HepG2 (cell line): ENCODE data around the gene PRCD.

Experiments
- ERF ChIP-seq: IDR thresholded peaks from 2 replicates; pipeline ENCODE4 v1.6.1; 2018; ENCODE audit warnings: missing biosample characterization, missing genetic modification reagents
- GATAD1 ChIP-seq: IDR thresholded peaks from 2 replicates; pipeline ENCODE4 v1.6.1; 2016; ENCODE audit warnings: missing genetic modification reagents, missing compliant biosample characterization
- PRPF4 ChIP-seq: fragments of 200-400 bp; formaldehyde crosslinking; IDR thresholded peaks from 2 replicates; pipeline ENCODE4 v1.6.1; 2016; ENCODE audit warnings: low read length, low read depth; ENCODE audit not compliant: poor library complexity, severe bottlenecking
- YY1 ChIP-seq: IDR thresholded peaks from 2 replicates; pipeline ENCODE4 v1.6.1; 2011; ENCODE audit warnings: low read length, low read depth, moderate library complexity, mild to moderate bottlenecking; ENCODE audit not compliant: insufficient read depth, insufficient replicate concordance
- ZFP37 ChIP-seq: sonication (generic); formaldehyde crosslinking; IDR thresholded peaks from 2 replicates; pipeline ENCODE4 v1.4.0; 2020; ENCODE audit warnings: missing genetic modification reagents, borderline replicate concordance
- ZNF292 ChIP-seq: sonication (generic); formaldehyde crosslinking; IDR thresholded peaks from 2 replicates; pipeline ENCODE4 v1.8.1; 2022; ENCODE audit warnings: mild to moderate bottlenecking, low read depth, missing genetic modification reagents, borderline replicate concordance
- TF ChIP-seq, protein P1 (sequence below): sonication (generic); formaldehyde crosslinking; IDR thresholded peaks from 2 replicates; pipeline ENCODE4 v1.5.0; 2020; ENCODE audit warnings: mild to moderate bottlenecking, missing genetic modification reagents, moderate library complexity
- TF ChIP-seq, protein P2 (sequence below): sonication (generic); formaldehyde crosslinking; IDR thresholded peaks from 2 replicates; pipeline ENCODE4 v1.4.0; 2020; ENCODE audit warnings: missing genetic modification reagents

DNA sequence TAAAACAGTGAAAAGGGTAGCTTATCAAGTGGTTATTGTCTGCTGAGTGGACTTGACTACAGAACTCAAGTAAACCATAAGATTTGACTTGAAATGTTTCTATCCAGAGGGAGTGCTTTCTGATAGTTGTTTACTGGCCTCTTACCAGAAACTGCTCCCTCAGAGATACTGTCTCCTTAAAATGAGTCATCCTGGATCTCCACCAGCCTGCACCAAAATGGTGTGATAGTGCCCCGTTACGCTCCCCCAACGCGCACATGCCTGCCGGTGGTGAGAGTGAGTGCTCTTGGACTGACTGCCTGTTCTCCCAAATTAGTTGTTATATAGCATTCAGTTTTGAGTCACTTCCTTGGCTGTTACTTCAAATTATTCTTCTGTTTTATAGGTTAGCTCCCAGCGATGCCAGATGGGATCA lies 22.9 kb downstream of the PRCD start:
- TF ChIP-seq, protein P1, sequence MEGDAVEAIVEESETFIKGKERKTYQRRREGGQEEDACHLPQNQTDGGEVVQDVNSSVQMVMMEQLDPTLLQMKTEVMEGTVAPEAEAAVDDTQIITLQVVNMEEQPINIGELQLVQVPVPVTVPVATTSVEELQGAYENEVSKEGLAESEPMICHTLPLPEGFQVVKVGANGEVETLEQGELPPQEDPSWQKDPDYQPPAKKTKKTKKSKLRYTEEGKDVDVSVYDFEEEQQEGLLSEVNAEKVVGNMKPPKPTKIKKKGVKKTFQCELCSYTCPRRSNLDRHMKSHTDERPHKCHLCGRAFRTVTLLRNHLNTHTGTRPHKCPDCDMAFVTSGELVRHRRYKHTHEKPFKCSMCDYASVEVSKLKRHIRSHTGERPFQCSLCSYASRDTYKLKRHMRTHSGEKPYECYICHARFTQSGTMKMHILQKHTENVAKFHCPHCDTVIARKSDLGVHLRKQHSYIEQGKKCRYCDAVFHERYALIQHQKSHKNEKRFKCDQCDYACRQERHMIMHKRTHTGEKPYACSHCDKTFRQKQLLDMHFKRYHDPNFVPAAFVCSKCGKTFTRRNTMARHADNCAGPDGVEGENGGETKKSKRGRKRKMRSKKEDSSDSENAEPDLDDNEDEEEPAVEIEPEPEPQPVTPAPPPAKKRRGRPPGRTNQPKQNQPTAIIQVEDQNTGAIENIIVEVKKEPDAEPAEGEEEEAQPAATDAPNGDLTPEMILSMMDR (CRISPR knock-in tag), result no peak
- no peak for TF ChIP-seq ZFP37
- no peak for TF ChIP-seq YY1
- TF ChIP-seq ERF (CRISPR knock-in tag), result no peak
- TF ChIP-seq, protein P2, sequence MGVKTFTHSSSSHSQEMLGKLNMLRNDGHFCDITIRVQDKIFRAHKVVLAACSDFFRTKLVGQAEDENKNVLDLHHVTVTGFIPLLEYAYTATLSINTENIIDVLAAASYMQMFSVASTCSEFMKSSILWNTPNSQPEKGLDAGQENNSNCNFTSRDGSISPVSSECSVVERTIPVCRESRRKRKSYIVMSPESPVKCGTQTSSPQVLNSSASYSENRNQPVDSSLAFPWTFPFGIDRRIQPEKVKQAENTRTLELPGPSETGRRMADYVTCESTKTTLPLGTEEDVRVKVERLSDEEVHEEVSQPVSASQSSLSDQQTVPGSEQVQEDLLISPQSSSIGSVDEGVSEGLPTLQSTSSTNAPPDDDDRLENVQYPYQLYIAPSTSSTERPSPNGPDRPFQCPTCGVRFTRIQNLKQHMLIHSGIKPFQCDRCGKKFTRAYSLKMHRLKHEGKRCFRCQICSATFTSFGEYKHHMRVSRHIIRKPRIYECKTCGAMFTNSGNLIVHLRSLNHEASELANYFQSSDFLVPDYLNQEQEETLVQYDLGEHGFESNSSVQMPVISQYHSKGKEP, result no peak
- TF ChIP-seq PRPF4, result no peak
- no peak for TF ChIP-seq GATAD1
- no peak for TF ChIP-seq ZNF292 (CRISPR knock-in tag)
